Erythroblast (primary cell): Measurements from ENCODE around the gene SLC2A5.

ENCODE experiments used
- GATA1 ChIP-seq: IDR thresholded peaks from 2 replicates; pipeline ENCODE4 v1.6.1; 2011; ENCODE audit warnings: low read depth, mild to moderate bottlenecking, control low read depth, low read length, moderate library complexity
- POLR2A ChIP-seq: IDR thresholded peaks from 2 replicates; pipeline ENCODE4 v1.6.1; 2011; ENCODE audit warnings: mild to moderate bottlenecking, low read length

- TF ChIP-seq POLR2A (no peak), GATA1 (no peak)
Measured at GRCh38 chr1:9005395-9005708, 64.1 kb downstream of the SLC2A5 start.
